Breast epithelium (tissue), 3 donors: ENCODE results near the gene RGS14.
"Not testable (repeated sequence)": the region's sequence is repeated elsewhere in the genome, so short reads cannot be mapped to it uniquely, and the experiment has no call there.

Experiments
- CTCF ChIP-seq, 3 donors: fragments of 450-650 bp; IDR thresholded peaks; one replicate each; pipeline ENCODE4 v1.5.1; 2016 to 2017; ENCODE audit warnings: antibody characterized with exemption in 3 of 3, mild to moderate bottlenecking in 3 of 3, moderate library complexity in 3 of 3
- POLR2A ChIP-seq: fragments of 450-650 bp; IDR thresholded peaks from one replicate; pipeline ENCODE4 v1.6.1; 2016; ENCODE audit warnings: antibody characterized with exemption, mild to moderate bottlenecking, moderate library complexity

GRCh38 chr5:177343000-177343399 is 14.7 kb upstream of the RGS14 start:
- not testable (repeated sequence) for TF ChIP-seq CTCF (IDR thresholded peaks at IDR 0.05); POLR2A
